NCI-H526 (cell line): Measurements from ENCODE around the gene AKR1C2.
"Not testable (repeated sequence)": the region's sequence is repeated elsewhere in the genome, so short reads cannot be mapped to it uniquely, and the experiment has no call there.

Experiments used
- DNase-seq, 2 experiments: peaks; one replicate each; lab custom pipeline; 2025; lab: John Stamatoyannopoulos, UW

AKR1C2 gene

DNA sequence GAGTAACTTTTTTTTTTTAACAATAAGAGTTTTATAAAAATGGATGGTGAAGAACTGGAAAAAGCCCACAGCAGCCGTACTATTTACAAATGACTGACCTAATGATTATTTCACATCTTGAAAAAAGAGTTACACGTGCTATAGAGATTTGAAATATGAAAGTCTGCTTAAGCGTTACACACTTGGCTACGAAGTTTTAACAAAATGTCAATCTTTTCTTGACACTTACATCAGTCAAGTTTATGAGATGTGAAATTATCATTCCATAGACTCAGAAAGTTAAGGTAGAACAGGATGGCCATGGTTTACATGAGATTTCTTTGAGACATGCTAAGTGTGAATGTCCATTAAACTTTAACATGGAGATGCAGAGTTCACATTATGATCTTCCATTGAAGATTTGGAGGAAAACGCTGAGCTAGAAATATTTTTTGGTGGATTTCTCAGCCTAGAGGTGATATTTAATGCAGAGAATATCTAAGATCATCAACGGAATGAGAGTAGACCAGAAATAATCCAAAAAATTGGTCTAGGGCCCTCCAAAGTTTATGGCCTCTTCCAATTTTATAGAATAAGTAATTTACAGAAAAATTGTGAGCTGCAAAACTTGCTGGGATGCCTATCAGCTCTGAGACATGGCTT, 15.5 kb downstream of the AKR1C2 start:
- DNase-seq, result not testable (repeated sequence)

DNA sequence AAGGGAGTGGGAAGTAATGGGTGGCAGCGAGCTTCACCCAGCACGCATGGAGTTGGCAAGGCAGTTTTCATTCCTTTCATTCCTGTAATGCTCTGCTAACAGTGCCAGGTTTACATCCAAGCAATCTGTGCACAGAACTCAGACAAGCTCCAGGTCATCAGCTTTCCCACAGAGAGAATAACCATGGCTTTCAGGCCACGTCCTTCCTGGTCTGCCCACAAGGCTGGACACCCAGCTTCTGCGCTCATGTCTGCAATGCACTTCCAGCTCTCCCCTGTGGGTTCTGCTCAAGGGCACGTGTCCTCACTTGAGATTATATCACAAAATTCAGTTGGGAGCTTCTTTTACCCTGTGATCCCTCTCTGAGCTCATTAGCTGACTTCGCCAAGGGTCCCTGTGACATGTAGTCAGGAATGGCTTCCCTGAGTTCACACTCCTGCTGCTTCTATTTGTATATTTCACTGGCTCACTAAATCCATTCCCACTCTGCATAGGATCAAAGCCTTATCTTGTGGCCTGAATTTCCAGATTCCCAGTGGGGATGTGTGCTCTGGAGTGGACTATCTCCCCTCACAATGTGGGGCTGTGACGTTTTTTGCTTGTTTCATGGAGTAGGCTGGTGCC, 18.6 kb downstream of the AKR1C2 start:
- DNase-seq, result no peak

DNA sequence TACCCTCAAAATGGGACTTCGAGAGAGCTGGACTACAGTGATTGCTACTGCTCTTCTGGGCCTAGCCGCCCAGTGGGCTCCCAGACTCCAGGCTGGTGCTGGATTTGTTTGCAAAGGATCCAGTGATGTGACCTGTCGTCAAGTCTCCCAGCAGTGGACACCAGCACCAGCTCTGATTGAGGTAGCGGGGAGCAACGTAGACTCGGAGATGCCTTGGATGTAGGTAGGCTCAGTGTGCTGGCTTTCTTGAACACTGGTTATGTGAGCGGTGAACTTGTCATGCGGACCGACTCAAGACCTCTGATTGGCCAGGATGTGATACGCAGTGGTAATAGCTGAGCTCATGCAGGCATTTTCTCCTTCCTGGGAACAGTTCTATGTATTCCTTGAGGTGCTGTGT, 19.4 kb downstream of the AKR1C2 start:
- no peak for DNase-seq

DNA sequence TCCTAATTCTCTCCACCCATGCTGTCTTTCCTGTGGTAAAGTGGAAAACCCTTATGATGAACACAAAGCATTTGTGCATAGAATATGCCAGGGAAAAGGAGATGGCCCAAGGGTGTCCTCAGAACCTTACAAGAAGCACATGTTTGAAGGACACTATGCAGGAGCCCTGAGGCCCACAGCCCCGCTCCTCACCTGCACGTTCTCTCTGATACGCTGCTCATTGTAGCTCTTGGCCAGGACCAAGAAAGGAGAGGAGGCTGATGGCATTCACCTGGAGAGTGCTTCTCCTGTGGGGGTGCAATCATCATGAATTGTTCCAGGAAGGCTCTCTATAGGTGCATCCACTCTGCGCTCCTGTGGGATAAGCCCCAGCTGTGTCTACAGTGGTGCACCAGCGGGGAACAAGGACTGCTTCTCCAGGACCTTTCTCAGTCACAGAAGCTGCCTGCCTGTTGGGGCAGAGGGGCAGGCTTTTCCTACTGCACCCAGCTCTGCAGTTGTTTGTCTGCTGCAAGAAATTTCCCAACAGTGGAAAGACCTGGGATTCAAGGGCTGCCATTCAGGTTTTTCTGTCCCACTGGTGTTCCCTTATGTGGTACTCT, 19.9 kb downstream of the AKR1C2 start:
- no peak for DNase-seq

DNA sequence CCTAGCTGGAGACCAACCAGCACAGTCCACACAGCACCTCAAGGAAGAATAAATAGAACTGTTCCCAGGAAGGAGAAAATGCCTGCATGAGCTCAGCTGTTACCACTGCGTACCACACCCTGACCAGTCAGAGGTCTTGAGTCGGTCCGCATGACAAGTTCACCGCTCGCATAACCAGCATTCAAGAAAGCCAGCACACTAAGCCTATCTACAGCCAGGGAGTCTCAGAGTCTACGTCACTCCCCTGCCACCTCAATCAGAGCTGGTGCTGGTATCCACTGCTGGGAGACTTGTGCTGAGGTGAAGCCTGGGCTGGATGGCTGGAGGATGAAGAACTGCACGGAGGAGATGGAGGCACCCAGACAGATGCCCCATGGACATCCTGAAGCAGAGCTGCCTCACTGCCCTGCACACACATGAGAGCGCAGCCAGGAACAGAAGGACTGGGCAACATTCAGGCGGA, 20.9 kb downstream of the AKR1C2 start:
- no peak for DNase-seq

DNA sequence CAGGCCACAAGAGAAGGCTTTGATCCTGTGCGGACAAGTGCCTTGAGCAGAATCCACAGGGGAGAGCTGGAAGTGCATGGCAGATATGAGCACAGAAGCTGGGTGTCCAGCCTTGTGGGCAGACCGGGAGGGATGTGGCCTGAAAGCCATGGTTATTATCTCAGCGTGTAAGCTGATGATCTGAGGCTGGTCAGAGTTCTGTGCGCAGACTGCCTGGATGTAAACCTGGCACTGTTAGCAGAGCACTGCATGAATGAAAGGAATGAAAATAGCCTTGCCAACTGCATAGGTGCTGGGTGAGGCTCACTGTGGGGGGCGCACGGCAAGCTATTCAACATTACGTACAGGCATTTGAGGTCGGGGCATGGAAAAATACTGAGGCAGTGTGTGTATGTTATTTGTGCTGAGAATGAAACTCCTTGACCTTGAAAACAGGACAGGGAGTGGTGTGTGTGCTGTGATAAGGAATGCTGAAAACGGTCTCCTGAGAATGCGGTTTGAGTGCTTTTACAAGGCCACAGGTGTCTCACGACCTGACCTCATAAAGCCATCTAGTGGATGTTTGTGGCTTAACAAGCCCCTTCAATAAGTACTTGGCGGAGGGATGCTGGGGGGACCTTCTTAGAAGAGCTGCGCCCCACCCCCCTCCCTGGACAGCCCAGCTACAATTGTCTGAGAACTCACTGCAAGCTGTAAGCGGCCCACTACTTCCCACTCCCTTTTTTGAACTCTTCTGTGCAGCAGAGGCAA, 21.8 kb downstream of the AKR1C2 start:
- DNase-seq, result peak in 1 of 2 experiments; percentile 56

DNA sequence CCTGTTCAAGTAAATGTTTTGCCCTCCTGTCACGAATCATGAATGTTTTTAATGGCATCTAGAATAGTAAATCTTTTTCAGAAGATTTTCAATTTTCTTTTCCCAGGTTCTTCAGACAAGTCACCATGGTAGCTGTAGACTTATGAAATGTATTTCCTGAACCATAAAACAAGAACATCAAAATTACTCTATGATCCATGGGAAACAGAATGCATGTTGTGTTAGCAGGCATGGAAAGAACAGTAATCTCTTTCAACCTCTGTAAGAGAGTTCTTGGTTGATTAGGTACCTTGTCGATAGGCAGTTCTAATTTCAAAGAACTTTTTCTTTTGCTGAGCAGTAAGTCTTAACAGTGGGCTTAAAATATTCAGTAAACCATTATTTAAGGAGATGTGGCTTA, 22.9 kb downstream of the AKR1C2 start:
- DNase-seq, result no peak

DNA sequence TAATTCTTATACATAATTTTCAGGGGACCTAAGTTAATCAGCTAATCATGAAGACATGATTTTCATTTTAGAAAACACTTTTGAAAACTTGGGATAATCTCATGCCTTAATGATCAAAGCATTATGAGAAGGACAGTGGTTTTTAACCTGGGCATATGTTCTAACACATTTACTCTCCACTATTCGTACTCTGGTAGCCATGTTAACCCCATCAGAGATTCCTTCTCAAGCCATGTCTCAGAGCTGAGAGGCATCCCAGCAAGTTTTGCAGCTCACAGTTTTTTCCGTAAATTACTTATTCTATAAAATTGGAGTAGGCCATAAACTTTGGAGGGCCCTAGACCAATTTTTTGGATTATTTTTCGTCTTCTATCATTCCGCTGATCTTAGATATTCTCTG, 24.8 kb downstream of the AKR1C2 start:
- no peak for DNase-seq

DNA sequence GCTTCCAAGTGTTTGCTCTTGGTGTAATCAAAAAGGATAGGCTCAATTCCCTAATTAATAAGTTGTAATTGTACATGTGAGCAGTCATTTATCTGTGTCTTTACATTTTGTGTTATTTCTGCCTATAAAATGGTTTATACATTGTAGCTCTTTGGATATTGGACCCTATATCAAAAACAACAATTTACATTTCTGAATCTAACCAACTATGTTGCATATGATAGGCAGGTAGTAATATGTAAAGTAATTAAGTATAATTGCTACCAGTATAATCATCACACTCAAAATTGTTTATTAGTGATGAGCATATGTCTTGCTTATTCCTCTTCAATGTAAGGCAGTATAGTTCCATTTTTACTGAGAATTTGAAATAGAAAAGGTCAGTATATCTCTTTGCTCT, 26.6 kb downstream of the AKR1C2 start:
- DNase-seq, result no peak

DNA sequence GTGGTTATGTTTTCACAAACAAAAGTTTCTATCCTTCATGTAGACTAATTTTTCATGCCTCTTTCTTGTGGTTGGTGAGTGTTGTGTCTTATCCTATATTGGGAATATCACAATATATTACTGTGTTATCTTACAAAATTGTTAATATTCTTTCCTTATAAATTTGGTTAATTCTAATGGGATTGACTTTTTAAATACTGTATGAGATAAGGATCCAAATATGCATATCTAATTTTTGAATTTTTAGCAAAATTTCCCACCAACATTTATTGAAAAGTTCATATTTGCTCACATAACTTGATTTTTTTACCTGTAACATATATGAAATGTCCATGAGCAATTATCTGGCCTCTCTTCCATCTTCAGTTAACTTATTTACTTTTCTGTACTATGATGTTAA, 29.3 kb downstream of the AKR1C2 start:
- DNase-seq, result not testable (repeated sequence)

DNA sequence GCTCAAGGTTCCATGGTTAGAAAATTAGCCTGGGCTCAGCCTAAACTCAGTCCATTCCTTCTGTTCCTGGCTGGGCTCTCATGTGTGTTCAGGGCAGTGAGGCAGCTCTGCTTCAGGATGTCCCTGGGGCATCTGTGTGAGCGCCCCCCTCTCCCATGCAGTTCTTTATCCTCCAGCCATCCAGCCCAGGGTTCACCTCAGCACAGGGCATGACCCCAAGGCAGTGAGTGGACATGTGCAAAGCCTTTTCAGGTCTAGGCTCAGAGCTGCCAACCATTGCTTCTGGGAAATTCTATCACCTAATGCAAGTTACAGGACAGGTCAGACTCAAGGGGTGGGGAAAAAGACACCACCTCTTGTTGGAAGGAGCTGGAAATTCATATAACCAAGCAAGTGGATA, 30.4 kb downstream of the AKR1C2 start:
- DNase-seq, result not testable (repeated sequence)

DNA sequence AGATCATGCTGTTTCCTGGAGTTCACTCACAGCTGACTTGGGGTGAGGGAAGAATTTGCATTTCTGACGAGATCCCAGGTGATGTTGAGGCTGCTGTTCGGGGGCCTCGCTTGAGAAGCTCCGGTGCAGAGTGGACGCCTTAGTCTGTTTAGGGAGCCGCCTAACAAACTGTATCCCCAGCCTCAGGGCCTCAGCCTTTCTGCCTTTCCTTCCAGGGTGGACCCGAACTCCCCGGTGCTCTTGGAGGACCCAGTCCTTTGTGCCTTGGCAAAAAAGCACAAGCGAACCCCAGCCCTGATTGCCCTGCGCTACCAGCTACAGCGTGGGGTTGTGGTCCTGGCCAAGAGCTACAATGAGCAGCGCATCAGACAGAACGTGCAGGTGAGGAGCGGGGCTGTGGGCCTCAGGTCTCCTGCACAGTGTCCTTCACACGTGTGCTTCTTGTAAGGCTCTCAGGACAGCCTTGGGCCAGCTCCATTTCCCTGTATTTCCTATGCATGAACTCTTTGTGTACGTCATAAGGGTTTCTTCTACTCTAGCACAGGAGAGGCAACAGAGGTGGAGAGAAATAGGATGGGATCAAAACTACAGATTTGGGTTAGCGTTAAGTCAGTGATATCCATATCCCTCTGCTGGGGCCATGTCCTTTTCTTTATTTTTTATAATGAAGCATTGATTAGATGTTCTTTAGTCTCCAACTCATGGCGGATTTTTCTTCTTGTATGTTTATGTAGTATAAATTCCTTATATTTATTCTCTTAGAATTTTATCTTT, 31.1 kb downstream of the AKR1C2 start:
- not testable (repeated sequence) for DNase-seq

DNA sequence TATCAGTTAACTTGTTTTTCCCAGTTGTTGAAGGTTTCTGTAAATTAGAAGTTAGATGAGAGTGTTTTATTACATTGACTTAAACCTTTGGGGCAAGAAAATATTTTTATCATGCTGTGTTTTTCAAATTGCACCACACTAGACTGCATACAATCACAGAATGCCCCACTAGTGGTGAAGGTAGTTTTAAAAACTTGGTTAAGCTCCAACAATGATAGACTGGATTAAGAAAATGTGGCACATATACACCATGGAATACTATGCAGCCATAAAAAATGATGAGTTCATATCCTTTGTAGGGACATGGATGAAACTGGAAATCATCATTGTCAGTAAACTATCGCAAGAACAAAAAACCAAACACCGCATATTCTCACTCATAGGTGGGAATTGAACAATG, 33.3 kb downstream of the AKR1C2 start:
- DNase-seq, result not testable (repeated sequence)

DNA sequence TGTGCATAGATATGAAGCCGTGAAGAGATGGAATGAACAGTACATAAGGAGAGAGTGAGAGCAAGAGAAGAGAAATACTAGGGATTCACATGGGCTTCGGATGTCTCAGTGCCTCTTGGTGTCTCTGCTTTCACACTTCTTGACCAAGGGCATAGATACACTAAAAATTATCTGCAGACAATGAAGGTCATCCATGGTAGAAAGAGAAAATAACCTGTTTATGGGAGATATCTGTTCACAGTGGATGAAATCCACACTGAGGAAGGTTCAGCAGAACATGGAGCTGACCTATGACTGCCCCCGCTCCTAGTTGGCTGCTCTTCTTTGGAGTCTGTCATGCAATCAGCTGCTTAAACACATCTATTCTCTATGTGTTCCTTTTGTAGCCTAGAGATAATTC, 34.4 kb downstream of the AKR1C2 start:
- not testable (repeated sequence) for DNase-seq

DNA sequence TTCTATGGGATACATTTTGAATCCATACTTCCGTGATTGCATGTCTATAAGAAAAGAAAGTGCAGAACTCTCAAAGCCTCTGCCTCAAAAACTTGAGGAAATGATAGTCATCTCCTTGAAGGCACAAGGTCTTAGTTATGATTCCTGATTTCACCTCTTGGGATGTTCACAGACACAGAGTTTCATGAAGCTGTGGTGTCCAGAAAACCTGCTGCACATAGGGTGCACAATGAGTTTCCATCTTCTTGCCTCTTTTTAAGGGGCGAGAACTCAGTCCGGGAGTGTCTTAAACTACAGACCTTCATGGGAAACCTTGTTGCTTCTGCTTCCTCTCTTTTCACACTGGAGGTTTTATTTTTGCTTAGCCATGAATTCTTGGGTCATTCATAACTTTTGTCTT, 36.5 kb downstream of the AKR1C2 start:
- not testable (repeated sequence) for DNase-seq

DNA sequence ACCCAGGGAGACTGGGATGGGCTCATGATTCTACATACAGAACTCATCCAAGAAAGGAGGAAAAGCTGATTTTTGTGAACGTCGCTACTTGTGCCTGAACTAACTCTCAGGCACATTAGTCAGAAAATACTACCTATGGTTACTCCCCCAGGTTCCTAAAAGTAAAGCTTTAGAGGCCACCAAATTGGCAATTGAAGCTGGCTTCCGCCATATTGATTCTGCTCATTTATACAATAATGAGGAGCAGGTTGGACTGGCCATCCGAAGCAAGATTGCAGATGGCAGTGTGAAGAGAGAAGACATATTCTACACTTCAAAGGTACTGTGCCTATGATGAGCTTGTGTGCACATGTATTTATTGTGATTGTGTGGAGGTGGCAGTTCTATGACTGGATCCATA, 37.9 kb downstream of the AKR1C2 start:
- not testable (repeated sequence) for DNase-seq

DNA sequence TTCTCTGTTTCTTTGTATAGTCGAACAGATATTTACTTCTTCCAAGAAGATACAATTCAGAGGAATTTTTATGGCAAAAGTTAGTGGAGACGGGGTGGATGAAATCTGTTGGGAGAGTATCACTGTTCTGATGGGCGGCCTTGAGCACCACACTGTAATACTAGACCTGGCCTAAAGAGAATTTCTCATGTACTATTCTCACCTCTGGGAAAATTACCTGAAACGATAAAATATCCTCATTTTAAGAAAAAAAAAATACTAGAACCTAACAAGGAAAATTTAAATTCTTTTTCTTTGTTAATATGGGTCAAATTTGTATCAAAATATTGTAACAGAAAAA, 39.9 kb downstream of the AKR1C2 start:
- DNase-seq, result not testable (repeated sequence)

DNA sequence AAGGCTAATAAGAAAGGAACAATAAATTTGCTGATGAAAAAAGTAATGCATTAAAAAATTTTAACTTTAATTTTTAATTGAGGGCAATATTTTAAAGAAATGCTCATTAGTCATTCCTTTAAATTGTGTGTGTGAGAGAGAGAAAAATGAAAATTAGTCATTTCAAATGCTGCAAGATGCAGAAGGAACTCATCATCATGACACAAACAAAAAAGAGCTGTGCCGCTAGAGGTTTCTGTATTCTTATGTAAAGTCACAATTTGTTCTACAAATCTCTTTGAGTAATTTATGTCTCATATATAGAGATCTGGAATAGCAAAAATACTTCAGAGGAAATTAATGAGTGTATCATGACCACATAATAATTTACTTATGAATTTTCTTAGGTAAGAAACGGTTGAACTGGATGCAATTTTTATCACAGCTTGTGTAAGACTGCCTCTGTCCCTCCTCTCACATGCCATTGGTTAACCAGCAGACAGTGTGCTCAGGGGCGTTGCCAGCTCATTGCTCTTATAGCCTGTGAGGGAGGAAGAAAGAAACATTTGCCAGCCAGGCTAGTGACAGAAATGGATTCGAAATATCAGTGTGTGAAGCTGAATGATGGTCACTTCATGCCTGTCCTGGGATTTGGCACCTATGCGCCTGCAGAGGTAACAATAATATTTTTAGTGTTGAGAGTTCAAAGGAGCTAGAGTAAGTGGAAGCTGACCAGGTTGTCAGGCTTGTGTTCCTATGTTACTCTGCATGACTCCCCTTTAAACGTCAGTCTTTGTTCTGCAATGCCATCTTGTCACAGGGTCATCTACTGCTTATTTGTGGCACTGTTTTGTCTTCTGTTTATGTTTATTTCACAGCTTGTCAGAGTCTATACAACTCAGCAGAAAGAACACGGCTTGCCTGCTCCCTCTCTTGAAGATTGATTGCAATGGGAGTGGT, 40.5 kb downstream of the AKR1C2 start, which contains the start of gene AKR1C1:
Gene AKR1C1, plus strand, starts transcription at position 540 of the 939 bp plus-strand sequence. Its CDS starts 30 bp downstream, at position 570.
- DNase-seq, result not testable (repeated sequence)

DNA sequence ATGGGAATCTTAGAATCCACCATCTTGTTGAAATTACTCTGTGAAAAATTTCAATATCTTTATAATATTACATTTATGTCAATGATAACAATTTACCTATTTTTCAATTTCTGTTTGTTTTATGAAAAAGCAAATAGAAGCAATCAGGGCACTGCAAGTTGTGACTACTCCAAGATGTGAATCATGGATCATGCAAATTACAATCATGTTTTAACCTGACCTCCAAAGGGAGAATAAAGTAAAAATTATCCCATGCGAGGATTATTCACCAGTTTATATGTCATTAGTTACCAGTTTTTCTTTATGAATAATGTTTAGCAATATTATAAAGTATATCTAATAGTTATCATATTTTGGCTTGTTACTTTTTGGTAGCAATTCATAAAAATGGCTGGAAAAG, 41.3 kb downstream of the AKR1C2 start:
- DNase-seq, result not testable (repeated sequence)

DNA sequence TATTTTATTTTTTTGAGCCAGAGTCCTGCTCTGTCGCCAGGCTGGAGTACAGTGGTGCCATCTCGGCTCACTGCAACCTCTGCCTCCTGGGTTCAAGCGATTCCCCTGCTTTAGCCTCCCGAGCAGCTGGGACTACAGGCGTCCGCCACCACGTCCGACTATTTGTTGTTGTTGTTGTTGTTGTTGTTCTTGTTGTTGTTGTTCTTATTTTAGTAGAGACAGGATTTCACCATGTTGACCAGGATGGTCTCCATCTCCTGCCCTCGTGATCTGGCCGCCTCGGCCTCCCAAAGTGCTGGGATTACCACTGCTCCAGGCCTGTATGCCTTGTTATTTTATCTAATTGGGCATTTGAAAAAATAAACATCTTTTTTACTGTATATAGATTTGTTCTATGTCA, 42.1 kb downstream of the AKR1C2 start:
- DNase-seq, result not testable (repeated sequence)
